HCT116 (cell line): ENCODE results near the gene TSPAN13.

Experiments used
- POLR2AphosphoS5 ChIP-seq: IDR thresholded peaks from 2 replicates; pipeline ENCODE4 v1.6.1; 2011; ENCODE audit warnings: mild to moderate bottlenecking, low read depth, low read length, moderate library complexity
- ZNF274 ChIP-seq: fragments of 200-500 bp; sonication (Bioruptor generic); IDR thresholded peaks from 2 replicates; pipeline ENCODE4 v1.6.1; 2014; ENCODE audit warnings: mild to moderate bottlenecking, low read depth, low read length, inconsistent platforms

GRCh38 chr7:16810112-16810511, 56.6 kb downstream of the TSPAN13 start:
- TF ChIP-seq POLR2AphosphoS5 (no peak), ZNF274 (no peak)
